GM11168 (cell line): ENCODE measurements around the gene ZBTB7C.

Experiments
- in situ Hi-C: fragments of 300-500 bp; cut with MboI; formaldehyde crosslinking; loops from one replicate; pipeline ENCODE4 v1.12.0; 2022; ENCODE audit warnings: low sequenced_read_pairs; ENCODE audit not compliant: unreplicated experiment

ZBTB7C gene

DNA sequence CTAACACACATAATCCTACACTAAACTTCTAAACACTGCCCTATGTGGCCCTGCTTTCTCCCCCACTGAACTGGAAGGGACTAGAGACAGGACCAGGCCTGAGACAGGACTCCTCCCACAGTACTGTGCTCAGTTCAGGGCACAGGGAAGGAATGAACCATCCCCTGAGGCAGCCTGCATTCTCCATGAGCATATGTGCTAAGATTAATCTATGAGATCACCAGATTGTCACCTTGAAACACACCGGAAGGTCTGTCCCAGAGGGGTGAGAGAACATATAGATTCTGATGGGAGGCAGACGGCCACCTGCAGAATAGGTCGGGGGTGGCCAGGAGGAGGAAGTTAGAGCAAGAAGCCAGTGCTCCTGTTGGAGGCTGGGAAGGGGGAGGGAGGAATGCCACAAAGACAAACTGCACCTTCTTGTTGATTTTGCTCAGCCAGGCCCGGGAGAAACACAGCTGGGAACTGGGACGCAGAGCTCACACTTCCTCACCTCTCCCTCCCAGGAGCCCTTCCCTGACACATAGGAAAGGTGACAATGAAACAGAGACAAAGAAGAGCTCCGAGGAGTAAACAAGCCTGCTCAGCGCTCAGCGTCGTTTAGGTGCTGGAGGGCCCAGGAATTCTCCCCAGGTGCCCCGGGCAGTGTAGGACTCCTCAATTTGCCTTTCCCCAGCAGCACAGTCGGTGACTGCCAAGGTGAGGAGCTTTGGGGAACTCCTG lies 52.1 kb downstream of the ZBTB7C start:
- in situ Hi-C loops = no loop called here

DNA sequence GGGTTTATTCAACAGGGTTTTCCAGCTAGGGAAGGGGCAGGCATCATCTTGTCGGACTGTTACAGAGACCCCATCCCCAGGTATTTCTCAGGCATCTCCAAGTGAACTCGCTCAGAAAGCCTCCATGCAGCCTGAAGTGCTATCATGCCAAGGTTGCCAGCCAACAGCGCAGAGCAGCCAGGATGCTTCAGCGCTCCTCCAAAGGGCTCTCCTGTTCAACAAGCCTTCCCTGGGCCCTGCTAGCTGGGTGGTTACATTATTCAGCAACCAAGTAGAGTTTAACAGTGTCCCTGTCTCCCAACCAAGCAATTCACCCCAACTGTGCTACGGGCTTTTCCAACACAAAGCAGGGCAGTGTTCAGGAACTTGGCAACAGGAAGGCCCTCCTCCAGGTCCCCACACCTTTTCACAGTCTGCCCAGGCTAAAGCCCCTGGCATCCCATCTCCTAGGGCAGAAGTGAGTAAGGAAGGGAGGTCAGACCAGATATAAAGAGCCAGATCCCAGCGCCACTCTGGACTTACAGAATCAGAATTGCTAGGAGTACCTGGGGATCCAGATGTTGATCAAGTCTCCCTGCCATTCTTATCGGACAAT lies 52.9 kb downstream of the ZBTB7C start:
- in situ Hi-C loops = no loop called here

DNA sequence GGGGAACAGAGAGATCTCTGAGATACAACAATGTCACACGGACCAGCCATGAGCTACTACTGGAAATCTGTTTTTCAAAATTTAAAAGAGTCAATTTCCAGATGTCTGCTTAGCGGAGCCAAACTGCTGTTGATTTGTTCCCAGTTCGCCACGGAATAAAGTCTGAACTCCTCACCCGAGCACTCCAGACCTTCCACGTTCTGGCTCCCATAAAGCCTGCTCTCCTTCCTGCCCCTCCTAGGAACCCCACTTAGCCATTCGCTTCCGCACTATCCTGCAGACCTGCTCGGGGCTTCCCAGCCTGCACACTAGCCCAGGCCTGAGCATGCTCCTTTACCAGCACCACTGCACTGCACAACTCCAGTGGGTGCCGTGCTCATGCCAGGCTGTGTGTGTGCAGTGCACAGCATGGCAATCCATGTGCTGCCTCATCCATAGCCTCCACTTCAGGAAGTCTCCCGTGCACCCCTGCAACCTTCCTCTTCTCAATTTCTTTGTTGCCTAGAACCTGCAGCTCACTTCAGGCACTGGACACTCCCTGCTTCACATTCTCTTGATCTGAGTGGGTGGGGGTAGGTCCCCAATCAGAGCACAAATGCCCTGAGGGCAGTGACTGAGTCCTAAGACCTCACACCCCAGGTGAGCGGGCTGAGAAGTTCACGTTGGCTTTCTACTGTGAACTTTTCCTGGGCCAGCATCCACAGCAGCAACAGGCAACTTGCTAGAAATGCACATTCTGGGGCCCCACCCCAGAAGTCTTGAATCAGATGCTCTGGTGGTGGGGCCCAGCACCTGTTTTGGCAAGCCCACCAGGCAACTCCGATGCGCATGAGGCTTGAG lies 53.7 kb downstream of the ZBTB7C start:
- in situ Hi-C loops = no loop called here

GRCh38 chr18:48354746-48355260 lies 54.4 kb downstream of the ZBTB7C start:
- in situ Hi-C loops = no loop called here

- in situ Hi-C loops = no loop called here
These were observed 57.0 kb downstream of the ZBTB7C start for GRCh38 chr18:48352051-48352755.

DNA sequence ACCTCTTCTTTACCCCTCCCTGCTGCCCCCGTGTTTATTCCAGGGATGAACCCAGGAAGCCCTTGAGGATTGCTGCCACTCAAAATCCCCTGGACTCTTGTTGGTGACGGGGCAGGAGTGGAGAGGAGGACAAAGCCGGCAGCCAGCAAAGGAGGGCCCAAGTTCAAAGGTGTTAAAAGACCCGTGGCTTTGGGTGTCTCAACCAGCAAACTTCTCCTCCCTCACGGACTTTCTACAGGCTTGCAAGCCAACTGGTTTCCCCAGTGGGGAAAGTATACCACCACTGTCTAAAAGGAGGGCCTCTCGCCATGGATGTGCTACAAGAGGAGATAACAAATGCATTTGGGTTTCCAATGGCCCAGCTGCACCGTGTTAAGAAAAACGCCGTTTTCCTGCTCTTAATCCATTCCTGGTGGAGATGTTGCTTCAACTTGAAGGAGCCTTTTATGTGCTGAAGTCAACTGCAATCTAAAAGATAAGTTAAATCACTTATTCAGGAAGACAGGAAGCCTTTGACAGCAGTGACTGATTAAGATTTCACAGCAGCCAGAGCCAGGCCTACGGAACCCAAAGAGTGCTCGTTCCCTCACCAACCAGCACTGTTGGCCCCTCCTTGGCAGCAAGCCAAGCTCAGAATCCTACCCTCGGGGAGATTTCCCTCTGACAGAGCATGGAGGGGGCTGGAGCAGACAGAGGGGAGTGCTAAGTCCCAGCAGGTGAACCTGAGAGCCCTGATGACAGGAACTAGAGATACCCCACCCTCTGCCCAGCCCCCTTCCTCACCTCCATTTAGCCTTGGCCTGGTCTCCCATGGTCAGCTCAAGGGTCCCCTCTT lies 57.8 kb downstream of the ZBTB7C start:
- in situ Hi-C loops = no loop called here

- in situ Hi-C loops = no loop called here
These were observed 60.4 kb downstream of the ZBTB7C start for GRCh38 chr18:48348739-48349138.

- in situ Hi-C loops = no loop called here
These were observed 61.3 kb downstream of the ZBTB7C start for GRCh38 chr18:48347756-48348326.

DNA sequence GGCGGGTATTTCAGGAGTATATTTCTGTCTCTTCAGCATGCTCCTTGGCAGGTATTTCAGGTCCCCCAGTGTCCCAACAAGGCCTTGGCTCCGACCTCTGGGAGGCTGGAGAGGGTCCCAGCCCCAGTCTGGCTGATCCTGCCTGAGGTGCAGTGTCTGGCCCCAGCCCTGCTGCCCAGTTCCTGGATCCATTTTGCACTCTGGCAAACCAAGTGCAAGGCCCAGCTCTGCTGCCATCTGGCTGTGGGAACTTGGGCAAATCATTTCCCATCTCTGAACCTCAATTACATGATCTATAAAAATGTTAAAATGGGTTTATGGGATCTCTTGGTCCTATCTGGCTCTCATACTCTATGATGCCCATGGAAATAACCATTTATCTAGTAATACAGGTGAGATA lies 63.6 kb downstream of the ZBTB7C start:
- in situ Hi-C loops = no loop called here

DNA sequence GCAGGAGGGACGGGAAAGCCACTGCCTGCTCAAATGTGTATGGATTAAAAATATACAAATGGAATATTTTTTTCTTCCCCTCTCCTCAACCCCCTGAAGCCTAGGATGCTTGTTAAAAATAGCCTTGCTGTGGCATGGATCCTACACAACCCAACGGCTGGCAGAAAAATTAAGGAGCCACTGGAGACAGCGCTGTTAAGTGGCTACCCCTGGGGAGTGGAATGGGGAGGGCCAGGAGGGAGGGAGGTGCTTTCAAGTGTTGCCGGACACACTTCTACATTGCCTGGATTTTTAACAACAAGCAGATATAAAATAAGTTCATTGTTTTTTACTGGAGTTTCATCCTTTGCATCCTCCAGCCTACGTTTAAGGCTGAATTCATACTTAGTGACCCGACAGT lies 66.6 kb downstream of the ZBTB7C start:
- in situ Hi-C loops = no loop called here

DNA sequence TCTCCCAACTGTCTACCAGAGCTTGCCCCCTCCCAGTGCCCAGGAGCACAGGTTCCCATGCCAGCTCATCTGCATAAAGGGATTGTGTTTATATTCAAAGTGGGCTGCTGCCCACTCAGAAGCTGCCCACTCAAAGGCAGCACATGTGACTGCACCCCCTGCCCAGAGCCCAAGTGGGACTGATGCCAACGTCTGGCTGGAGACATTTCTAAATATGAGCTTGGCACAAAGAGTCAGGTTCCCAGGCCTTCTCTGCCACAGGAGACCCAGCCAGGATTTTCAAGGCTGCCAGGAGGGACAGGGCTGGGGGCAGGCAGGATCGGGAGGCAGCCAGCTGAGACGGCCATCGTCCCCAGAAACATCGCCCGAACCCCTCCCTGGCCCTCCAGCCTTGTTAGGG lies 67.1 kb downstream of the ZBTB7C start:
- in situ Hi-C loops = no loop called here

DNA sequence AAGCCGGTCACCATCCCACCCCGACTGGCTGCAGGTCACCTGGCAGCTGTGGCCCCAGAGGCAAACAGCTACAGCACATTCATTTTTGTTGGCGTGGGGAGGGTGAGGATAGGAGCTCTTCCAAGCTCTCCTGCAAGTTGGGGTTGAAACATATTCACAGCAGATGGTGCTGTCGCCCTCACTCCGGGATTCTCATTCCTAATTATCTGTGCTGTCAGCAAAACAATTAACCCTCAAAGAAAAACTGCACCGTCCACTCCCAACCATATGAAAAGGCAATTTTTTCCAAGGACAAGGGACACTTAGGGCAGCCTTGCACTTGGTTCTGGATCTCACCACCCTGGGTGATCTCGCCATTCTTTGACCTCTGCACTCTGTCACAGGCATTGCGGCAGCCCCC lies 68.6 kb downstream of the ZBTB7C start:
- in situ Hi-C loops = no loop called here

DNA sequence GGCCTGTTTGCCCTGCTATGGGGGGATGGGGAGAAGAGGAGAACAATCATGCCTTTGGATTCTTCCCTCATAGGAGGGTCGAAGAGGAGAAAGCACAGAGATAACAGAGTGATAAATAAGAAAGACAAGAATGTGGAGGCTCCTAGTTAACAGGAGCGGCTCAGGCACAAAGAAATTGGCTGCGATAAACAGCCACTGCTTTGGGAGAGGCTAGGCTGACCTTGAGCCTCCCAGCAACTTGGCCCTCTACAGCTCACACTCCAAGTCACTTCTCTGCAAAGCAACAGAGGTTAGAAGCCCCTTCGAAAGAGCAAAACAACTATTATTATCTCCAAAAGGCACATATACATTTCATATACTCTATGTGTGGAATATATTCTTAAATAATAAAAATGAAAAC lies 69.5 kb downstream of the ZBTB7C start:
- in situ Hi-C loops = no loop called here

GRCh38 chr18:48338915-48339314 lies 70.3 kb downstream of the ZBTB7C start:
- in situ Hi-C loops = no loop called here

DNA sequence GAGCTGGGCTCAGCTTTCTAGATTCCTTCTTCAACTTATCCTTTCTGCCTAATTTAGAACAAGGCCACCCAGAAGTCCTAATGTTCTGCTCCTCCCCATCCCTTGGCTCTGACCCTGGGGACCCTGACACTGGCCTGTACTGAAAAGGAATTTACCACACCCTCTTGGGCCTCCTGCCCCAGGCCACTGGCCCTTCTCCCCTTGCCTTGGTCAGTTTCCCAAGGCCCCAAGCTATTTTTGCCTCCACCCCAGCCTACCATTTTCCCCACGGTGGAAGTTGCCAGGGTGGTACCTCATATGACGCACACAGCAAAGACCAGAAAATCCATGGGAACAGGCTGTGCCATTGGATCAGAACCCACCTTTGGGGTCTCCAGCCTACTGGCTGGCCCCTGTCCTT lies 72.1 kb downstream of the ZBTB7C start:
- in situ Hi-C loops = no loop called here

DNA sequence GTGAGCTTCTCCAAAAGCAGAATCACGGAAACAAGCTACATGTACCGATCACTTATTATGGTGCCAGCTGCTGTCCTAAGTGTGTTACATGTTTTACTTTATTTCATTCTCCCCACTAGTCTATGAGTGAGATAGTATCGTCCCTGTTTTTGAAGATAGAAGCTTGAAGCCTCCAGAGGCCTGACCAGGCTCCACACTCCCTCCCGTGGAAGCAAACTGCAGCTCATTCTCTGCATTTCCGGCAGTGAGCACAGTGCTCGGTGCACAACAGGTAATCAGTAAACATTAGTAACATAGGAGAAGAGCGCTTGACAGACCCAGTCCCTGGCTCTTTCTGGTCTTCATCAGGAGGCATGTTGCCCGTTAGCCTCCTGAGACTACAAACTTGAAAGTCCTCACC lies 72.9 kb downstream of the ZBTB7C start:
- in situ Hi-C loops = no loop called here

DNA sequence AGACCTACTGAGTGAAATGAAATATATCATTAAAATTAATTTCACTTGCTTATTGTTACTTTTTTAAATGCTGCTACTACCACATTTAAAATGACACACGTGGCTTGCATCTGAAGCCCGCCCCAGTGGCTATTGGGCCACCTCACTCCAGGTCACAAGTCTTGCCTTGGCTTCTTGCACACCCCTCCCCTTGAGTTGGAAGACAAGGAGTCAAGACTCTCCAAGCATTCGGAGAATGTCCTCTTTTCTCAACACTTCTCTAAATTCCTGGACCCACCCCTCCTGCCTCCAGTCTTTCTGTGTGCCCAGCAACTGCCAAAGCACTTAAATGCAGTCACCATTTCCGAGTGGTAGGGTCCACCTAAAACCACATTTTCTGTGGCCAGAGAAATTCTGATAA lies 73.4 kb downstream of the ZBTB7C start:
- in situ Hi-C loops = no loop called here

DNA sequence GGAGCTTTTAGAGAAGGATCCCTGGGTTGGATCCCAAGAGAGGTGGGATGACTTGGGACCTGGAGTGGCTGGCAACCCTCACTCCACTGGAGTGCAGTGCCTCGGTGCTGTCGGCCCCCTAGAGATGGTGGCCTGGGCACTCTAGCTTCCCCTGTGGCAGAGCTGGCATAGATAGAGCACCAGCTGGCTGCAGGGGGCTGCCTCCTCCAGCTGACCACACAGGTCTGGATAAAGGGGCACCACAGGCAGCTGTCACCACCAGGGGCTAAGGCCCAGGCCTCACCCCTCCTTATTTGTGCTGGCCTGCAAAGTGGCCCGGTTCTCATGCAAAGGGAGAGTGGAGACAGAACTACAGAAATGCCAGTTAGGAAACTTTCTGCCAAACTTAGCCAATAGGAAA lies 74.3 kb downstream of the ZBTB7C start:
- in situ Hi-C loops = no loop called here

DNA sequence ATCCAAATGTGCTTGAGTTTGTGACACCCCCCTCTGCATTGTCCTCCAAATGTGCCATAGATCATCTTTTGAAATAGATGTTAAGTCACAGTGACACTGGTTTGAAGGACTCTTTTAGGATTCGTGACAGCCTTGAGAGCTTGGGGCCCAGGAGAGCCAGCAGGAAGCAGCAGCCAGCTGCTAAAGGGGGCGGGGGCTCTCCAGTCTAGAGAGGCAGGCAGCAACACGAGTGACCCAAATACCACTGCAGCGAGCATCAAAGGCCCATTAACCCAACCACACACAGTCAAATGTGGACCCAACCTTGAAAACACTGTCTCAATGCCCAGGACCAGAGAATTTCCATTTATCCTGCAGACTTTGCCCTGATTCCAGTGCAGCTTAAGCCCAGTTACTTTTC lies 75.6 kb downstream of the ZBTB7C start:
- in situ Hi-C loops = no loop called here
